Activated CD4-positive, alpha-beta T cell treated with anti-CD3 and anti-CD28 coated beads for 36 hours (primary cell): ENCODE data around the gene GET3. TPM values are rescaled to one million over a fixed set of nuclear protein-coding genes. Genes with fewer than 3 reads are reported as not detected.

Experiments
- ATAC-seq: fragments of 200-7000 bp; cut with Tn5 transposase; one replicate; pipeline ENCODE4 v1.10.0; 2021; ENCODE audit warnings: mild to moderate bottlenecking, moderate library complexity
- CTCF ChIA-PET: fragments of 350-600 bp; sonication (Branson Sonifier 250); formaldehyde crosslinking; loops from one replicate; lab custom pipeline; 2021; ENCODE audit warnings: antibody characterized with exemption; lab: Charles Lee
- POLR2A ChIA-PET: fragments of 350-600 bp; sonication (Branson Sonifier 250); formaldehyde crosslinking; loops from one replicate; lab custom pipeline; 2021; ENCODE audit warnings: antibody characterized with exemption, inconsistent platforms; lab: Charles Lee
- DNase-seq: peaks from one replicate; pipeline ENCODE4 v3.0.0-alpha.2; 2020
- H3K27ac Mint-ChIP-seq: one replicate; pipeline ENCODE4 v1.8.0; 2021; ENCODE audit warnings: mixed read lengths
- H3K27me3 Mint-ChIP-seq: one replicate; pipeline ENCODE4 v1.8.0; 2021; ENCODE audit warnings: mixed read lengths
- H3K36me3 Mint-ChIP-seq: one replicate; pipeline ENCODE4 v1.8.0; 2021; ENCODE audit warnings: low read depth, mixed read lengths
- H3K4me1 Mint-ChIP-seq: one replicate; pipeline ENCODE4 v1.8.0; 2021; ENCODE audit warnings: mixed read lengths
- H3K4me3 Mint-ChIP-seq: one replicate; pipeline ENCODE4 v1.8.0; 2021; ENCODE audit warnings: mild to moderate bottlenecking, moderate library complexity, mixed read lengths
- H3K9me3 Mint-ChIP-seq: one replicate; pipeline ENCODE4 v1.8.0; 2021; ENCODE audit warnings: low read depth, mixed read lengths
- intact Hi-C, 2 experiments: fragments of 100-400 bp; cut with DNase I in 1 of 2; cut with micrococcal nuclease in 1 of 2; formaldehyde crosslinking; loops; one replicate each; pipeline versions ENCODE4 v1.14.2 to v1.15.1; 2022 to 2024; cut with DNase I, micrococcal nuclease
- total RNA-seq, 2 experiments: library from RNA; stranded (reverse); gene quantifications; one replicate each; pipeline ENCODE4 v1.2.3, GENCODE V29; 2021

The GET3 gene
- 10 to 100 TPM; 53.7 to 61.9 TPM for total RNA-seq

- POLR2A ChIA-PET, result interaction anchor here (0.6 to 1.2 kb wide), 4 partner anchors 14 to 127 kb away, joined by 3 to 6 read pairs (median 4); partner anchors contain the start of genes JUNB, ZNF490 and ZNF791
- peak; percentile 89 for DNase-seq
Observed at GRCh38 chr19:12736995-12737834, at the start of gene GET3. GET3 (plus strand) TSS chr19:12737497; CDS start chr19:12737506, 9 bp downstream.

GRCh38 chr19:12689012-12689411 is 48.3 kb upstream of the GET3 start:
- no peaks in the 10 kb centered on the region for H3K27me3 Mint-ChIP-seq
- H3K4me1 Mint-ChIP-seq, result no peaks in the 10 kb centered on the region
- DNase-seq (no peak), ATAC-seq (no peak)
- ChIA-PET CTCF (interaction anchor here (0.6 kb wide), 1 partner anchor 58 kb away, joined by 4 read pairs; no protein-coding TSS in a partner anchor), POLR2A (interaction anchor here (0.6 kb wide), 1 partner anchor 76 kb away, joined by 3 read pairs; no protein-coding TSS in a partner anchor)
- intact Hi-C loops, result no loop called here
- peaks cover 2% of the 10 kb centered on the region for H3K36me3 Mint-ChIP-seq
- H3K9me3 Mint-ChIP-seq, result no peaks in the 10 kb centered on the region
- H3K4me3 Mint-ChIP-seq, result no peak overlapping the region
- no peak overlapping the region for H3K27ac Mint-ChIP-seq

More at GRCh38 chr19:12736995-12737834, at the start of gene GET3:
- peak; percentile 88 for ATAC-seq
- CTCF ChIA-PET, result interaction anchor here (0.6 to 3.9 kb wide), 9 partner anchors 15 to 173 kb away, joined by 3 to 20 read pairs (median 4); partner anchors contain the start of genes PRDX2 and THSD8
- Mint-ChIP-seq H3K4me3 (peak within 1 kb of the TSS; percentile 98), H3K4me1 (peaks cover 32% of the 10 kb centered on the region), H3K27me3 (no peaks in the 10 kb centered on the region), H3K27ac (peak within 1 kb of the TSS; percentile 94), H3K9me3 (no peaks in the 10 kb centered on the region), H3K36me3 (peaks cover 30% of the 10 kb centered on the region)
- intact Hi-C loops, result loop anchor here (1.0 to 5.0 kb wide), 9 partner anchors 20 to 575 kb away; partner anchors contain the start of genes CALR (in 1 of the 2), DHPS (in 1 of the 2), FARSA (in 1 of the 2) and GCDH (in 1 of the 2)

DNA sequence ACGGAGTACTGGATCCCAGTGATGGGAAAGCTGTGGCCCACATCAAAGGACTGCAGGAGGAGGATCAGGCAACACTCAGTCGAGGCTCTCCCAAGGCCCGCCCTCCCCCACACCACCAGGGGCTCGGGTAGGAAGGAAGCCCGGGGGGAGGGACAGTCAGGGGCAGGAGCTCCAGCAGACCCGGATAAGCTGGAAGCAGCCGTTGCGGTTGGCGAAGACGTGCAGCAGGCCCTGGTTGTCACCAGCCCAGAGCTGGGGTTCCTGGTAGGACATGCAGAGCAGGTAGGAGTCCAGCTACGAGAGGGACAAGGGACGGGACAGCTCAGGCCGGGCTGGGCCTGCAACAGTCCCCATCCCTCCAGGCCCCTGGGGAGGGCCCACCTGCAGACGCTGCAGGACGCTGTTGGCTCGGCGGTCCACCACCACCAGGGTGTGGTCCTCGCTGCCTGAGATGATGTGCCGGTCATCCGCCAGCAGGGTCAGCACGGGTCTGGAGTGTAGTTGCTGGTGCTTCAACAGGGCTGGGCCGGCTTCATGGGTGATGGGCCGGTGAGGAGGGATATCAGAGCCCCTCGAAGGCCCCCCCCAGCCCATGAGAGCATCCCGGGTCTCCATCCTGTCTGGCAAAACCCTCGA is 47.6 kb upstream of the GET3 start:
- CTCF ChIA-PET, result interaction anchor here (1.1 kb wide), 1 partner anchor 58 kb away, joined by 3 read pairs; no protein-coding TSS in a partner anchor
- intact Hi-C loops, result no loop called here

DNA sequence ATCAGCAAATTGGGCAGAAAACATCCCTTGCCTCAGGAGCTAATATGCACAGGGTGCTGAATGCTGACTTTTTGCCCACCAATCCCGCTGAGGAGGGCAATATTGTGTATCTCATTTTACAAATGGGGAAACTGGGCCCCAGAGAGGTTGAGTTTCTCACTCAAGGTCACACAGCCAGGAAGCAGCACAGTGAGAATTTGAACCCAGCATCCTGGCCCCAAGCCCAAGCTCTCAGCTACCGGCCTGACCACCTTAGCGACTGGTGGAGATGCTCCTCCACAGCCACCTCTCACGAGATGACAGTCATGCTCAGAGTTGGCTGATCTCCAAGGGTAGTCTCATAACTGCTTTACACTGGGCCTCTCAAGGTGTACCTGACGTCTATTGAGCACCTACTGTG is 44.3 kb upstream of the GET3 start:
- no peaks in the 10 kb centered on the region for H3K9me3 Mint-ChIP-seq
- H3K4me1 Mint-ChIP-seq, result peaks cover 8% of the 10 kb centered on the region
- no peak for ATAC-seq
- no peaks in the 10 kb centered on the region for H3K27me3 Mint-ChIP-seq
- CTCF ChIA-PET, result interaction anchor here (0.6 to 0.9 kb wide), 2 partner anchors 31 to 156 kb away, joined by 3 to 4 read pairs; no protein-coding TSS in a partner anchor
- intact Hi-C loops, result no loop called here
- POLR2A ChIA-PET, result no interaction called here
- H3K4me3 Mint-ChIP-seq, result no peak overlapping the region
- H3K27ac Mint-ChIP-seq, result no peak overlapping the region
- no peak for DNase-seq
- H3K36me3 Mint-ChIP-seq, result peaks cover 2% of the 10 kb centered on the region

More for the DNA sequence above, 47.6 kb upstream of the GET3 start:
- Mint-ChIP-seq H3K27ac (no peak overlapping the region), H3K4me3 (no peak overlapping the region), H3K9me3 (no peaks in the 10 kb centered on the region), H3K4me1 (no peaks in the 10 kb centered on the region), H3K36me3 (peaks cover 2% of the 10 kb centered on the region), H3K27me3 (no peaks in the 10 kb centered on the region)
- no peak for ATAC-seq
- POLR2A ChIA-PET, result interaction anchor here (0.6 to 0.7 kb wide), 2 partner anchors 71 to 77 kb away, joined by 3 read pairs; no protein-coding TSS in a partner anchor
- DNase-seq, result no peak

GRCh38 chr19:12694641-12695040 is 42.7 kb upstream of the GET3 start:
- ATAC-seq (no peak), DNase-seq (no peak)
- Mint-ChIP-seq H3K9me3 (no peaks in the 10 kb centered on the region), H3K4me3 (peak overlapping the region; percentile 46), H3K36me3 (peaks cover 8% of the 10 kb centered on the region), H3K27me3 (no peaks in the 10 kb centered on the region), H3K27ac (no peak overlapping the region), H3K4me1 (peaks cover 11% of the 10 kb centered on the region)
- ChIA-PET CTCF (interaction anchor here (0.8 to 1.1 kb wide), 2 partner anchors 17 to 52 kb away, joined by 3 read pairs; no protein-coding TSS in a partner anchor), POLR2A (interaction anchor here (0.6 to 1.1 kb wide), 2 partner anchors 13 to 65 kb away, joined by 4 to 6 read pairs; partner anchors contain the start of gene DHPS)
- intact Hi-C loops, result no loop called here

GRCh38 chr19:12695096-12695495 is 42.2 kb upstream of the GET3 start:
- H3K4me3 Mint-ChIP-seq, result peak overlapping the region; percentile 46
- POLR2A ChIA-PET, result interaction anchor here (1.1 kb wide), 1 partner anchor 14 kb away, joined by 6 read pairs; the partner anchor contains the start of gene DHPS
- H3K36me3 Mint-ChIP-seq, result peaks cover 8% of the 10 kb centered on the region
- DNase-seq (no peak), ATAC-seq (no peak)
- no peaks in the 10 kb centered on the region for H3K9me3 Mint-ChIP-seq
- H3K27me3 Mint-ChIP-seq, result no peaks in the 10 kb centered on the region
- H3K4me1 Mint-ChIP-seq, result peaks cover 11% of the 10 kb centered on the region
- CTCF ChIA-PET, result interaction anchor here (0.8 kb wide), 2 partner anchors 17 to 682 kb away, joined by 3 read pairs; no protein-coding TSS in a partner anchor
- no peak overlapping the region for H3K27ac Mint-ChIP-seq
- intact Hi-C loops, result no loop called here

- Mint-ChIP-seq H3K27ac (no peak overlapping the region), H3K27me3 (no peaks in the 10 kb centered on the region), H3K4me3 (peak overlapping the region; percentile 75), H3K36me3 (peaks cover 8% of the 10 kb centered on the region), H3K9me3 (no peaks in the 10 kb centered on the region), H3K4me1 (peaks cover 11% of the 10 kb centered on the region)
- intact Hi-C loops, result no loop called here
- POLR2A ChIA-PET, result interaction anchor here (1.1 kb wide), 1 partner anchor 14 kb away, joined by 6 read pairs; the partner anchor contains the start of gene DHPS
- CTCF ChIA-PET, result interaction anchor here (0.8 to 1.2 kb wide), 3 partner anchors 18 to 682 kb away, joined by 3 to 4 read pairs (median 3); no protein-coding TSS in a partner anchor
- DNase-seq, result no peak
- ATAC-seq, result no peak
Observed at GRCh38 chr19:12695514-12695913, 41.8 kb upstream of the GET3 start.

DNA sequence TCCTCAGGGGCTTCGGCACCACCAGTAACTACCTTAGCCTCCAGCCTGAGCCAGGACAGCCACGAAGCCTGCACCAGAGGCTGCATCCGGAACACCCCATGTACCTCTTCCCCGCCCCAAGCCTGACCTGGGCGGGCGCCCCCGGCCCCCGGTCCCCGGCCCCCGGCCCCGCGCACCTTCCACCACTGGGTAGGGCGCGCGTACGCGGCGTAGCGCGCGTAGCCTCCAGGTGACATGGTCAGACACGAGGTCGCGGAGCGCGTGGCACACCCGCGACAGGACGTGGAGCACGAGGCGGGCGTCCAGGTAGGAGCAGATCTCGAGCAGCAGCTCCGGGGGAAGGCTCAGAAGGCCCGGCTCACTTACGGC is 41.3 kb upstream of the GET3 start:
- ATAC-seq, result peak; percentile 9
- Mint-ChIP-seq H3K9me3 (no peaks in the 10 kb centered on the region), H3K4me3 (peak overlapping the region; percentile 75), H3K36me3 (peaks cover 12% of the 10 kb centered on the region), H3K27ac (peak overlapping the region; percentile 94), H3K27me3 (no peaks in the 10 kb centered on the region), H3K4me1 (peaks cover 11% of the 10 kb centered on the region)
- peak; percentile 41 for DNase-seq
- POLR2A ChIA-PET, result interaction anchor here (0.7 to 1.1 kb wide), 3 partner anchors 14 to 85 kb away, joined by 3 to 6 read pairs (median 3); partner anchors contain the start of genes DHPS, TNPO2, ZNF490 and ZNF791
- intact Hi-C loops, result loop anchor here (1.0 kb wide), 3 partner anchors 15 to 38 kb away; partner anchors contain the start of genes DHPS (in 2 of the 2) and TRIR (in 1 of the 2)
- CTCF ChIA-PET, result interaction anchor here (0.8 to 1.2 kb wide), 2 partner anchors 62 to 683 kb away, joined by 3 to 4 read pairs; no protein-coding TSS in a partner anchor

DNA sequence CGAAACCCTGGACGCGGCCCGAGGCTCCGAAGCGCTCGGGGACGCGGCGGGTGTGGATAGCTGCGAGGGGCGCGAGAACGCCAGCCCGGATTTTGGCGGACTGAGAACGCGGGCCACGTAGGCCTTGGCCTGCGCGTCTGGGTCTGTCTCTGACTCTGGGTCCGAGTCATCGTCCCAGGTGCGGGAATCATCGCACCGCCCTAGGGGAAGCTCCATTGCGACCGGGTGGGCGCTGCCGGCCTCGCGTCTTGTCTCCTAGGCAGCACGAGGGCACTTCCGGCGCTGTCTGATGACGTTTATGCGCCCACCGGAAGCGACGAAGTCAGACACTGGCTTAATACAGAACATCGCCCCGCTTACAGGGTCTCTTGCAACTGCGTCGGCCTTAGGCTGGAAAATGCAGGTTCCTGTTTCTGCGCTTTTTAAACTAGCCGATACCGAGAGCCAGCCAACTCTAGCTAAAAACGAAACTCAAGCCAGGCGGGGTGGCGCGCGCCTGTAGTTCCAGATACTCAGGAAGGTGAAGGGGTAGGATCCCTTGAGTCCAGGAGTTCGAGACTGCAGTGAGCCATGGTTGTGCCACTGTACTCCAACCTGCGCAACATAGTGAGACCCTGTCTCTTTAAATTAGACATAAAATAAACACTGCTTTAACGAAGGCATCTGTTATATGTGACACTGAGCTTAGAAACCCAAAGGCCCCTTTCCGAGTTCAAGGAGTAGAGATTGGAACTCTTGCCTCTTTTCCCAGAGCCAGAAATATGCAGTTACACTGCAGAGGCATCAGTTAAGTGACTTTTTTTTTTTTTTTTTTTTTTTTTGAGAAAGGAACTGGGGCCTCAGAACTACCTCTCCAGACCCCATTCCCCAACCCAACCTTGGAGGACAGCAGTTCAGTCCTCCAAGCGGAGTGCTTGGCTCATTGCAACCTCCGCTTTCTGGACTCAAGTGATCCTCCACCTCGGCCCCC is 40.6 kb upstream of the GET3 start, which contains the start of gene FBXW9:
TSS of gene FBXW9 (minus strand) at position 266 of the 970 bp plus-strand sequence. CDS start at position 216, 50 bp downstream.
- intact Hi-C loops, result loop anchor here (1.0 kb wide), 3 partner anchors 15 to 38 kb away; partner anchors contain the start of genes DHPS (in 2 of the 2) and TRIR (in 1 of the 2)
- ChIA-PET CTCF (interaction anchor here (0.6 to 2.0 kb wide), 3 partner anchors 37 to 95 kb away, joined by 4 to 5 read pairs (median 4); partner anchors contain the start of gene TRIR), POLR2A (interaction anchor here (0.6 to 1.0 kb wide), 3 partner anchors 14 to 86 kb away, joined by 3 read pairs; partner anchors contain the start of genes TNPO2, ZNF490 and ZNF791)
- peak within 1 kb of the TSS; percentile 94 for H3K27ac Mint-ChIP-seq
- no peaks in the 10 kb centered on the region for H3K27me3 Mint-ChIP-seq
- H3K4me3 Mint-ChIP-seq, result peak within 1 kb of the TSS; percentile 75
- DNase-seq, result peak; percentile 98
- H3K36me3 Mint-ChIP-seq, result peaks cover 19% of the 10 kb centered on the region
- no peaks in the 10 kb centered on the region for H3K9me3 Mint-ChIP-seq
- ATAC-seq, result peak; percentile 91
- peaks cover 11% of the 10 kb centered on the region for H3K4me1 Mint-ChIP-seq
